Stimulated activated CD4-positive, alpha-beta T cell treated with anti-CD3 and anti-CD28 coated beads, Interleukin-1b, Interleukin-23, amount 100 ng/mL, for 4 hours (primary cell): ENCODE data around the gene NBPF14.
"Not testable (repeated sequence)": the region's sequence is repeated elsewhere in the genome, so short reads cannot be mapped to it uniquely, and the experiment has no call there.

Source experiments
- DNase-seq, 2 donors: peaks; one replicate each; pipeline ENCODE4 v3.0.0-alpha.2; 2020; ENCODE audit warnings: low read depth in 2 of 2

Gene NBPF14

DNA sequence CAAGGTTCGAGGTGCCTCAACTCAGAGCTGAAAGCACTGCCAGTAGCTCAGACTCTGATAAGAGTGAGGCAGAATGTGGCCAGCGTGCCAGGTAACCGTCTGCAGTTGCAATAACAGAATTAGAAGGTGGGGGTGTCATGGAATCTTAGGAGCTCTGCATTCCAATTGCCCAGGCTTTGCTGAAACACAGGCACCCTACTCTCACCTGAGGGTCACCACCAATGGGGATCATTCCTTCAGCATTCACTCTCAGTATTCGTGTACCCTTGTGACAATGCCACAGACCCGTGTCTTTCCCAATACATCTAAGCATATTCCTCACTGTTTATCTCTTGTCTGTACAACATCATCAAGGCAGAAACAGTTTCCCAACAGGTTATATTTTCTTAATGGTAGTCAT, at the start of gene NBPF14:
NBPF14 (minus strand) TSS at position 101 of the 400 bp plus-strand sequence. CDS start 294 bp downstream, outside the sequence.
- DNase-seq: not testable (repeated sequence)

DNA sequence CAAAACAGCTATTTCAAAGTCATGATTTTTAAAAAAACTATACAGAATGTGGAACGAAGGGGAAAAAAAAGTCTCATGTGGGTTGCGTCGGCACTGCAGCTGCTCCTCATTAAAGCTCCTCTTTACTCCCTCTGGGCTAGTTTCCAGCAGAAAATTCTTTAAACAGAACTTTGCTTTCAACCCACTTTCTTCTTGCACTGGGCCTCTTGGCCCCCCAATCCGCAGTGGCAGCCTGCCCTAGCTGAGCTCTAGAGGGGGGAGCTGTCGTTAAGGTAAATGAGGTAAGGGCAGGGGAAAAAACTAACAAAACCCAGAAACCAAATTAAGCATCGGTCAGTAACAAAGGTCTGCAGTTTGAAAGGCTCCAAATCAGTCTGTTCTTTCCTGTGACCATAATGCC, 29.6 kb upstream of the NBPF14 start:
- not testable (repeated sequence) for DNase-seq

GRCh38 chr1:148618216-148618615, 22.4 kb upstream of the NBPF14 start:
- not testable (repeated sequence) for DNase-seq

DNA sequence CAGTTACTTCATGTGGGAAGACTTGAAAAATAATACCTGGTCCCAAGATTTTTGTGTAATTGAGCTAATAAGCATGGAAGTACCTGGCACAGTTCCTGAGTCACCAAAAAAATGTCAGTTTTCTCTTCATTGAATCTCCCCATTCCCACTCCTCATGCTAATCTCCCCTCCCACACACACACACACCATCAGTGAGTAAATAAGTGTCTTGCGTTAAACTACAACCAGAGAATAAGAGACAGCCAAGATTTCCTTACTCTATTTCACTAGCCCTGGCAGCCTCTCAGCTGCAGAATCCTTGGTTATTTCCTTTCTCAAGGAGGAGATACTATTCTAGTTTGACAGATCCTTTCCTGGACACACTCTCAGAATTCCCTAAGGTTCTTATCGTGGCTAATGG, 9.5 kb upstream of the NBPF14 start:
- not testable (repeated sequence) for DNase-seq

- not testable (repeated sequence) for DNase-seq
Measured at GRCh38 chr1:148595360-148595759, 451 bp downstream of the NBPF14 start.

DNA sequence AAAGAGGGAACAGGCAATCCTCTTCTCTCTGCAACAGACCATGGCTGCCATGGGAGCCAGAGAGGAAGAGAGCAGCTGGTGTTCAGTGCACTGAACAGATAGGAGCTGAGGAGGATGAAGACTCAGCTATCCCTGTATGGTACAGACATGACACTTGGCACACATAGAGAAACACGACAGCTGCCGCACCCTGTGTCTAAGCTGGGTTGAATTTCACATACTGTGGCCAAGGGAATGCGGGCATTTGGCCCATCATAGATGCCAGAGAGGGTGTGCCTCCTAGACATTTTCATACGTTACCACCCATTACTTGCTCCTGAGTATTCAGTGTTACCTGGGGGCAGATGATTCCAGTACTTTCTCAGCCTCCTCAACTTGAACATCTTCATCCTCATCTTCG, 4.7 kb downstream of the NBPF14 start:
- DNase-seq: not testable (repeated sequence)

- not testable (repeated sequence) for DNase-seq
Measured at GRCh38 chr1:148532158-148532557, 63.7 kb downstream of the NBPF14 start.

DNA sequence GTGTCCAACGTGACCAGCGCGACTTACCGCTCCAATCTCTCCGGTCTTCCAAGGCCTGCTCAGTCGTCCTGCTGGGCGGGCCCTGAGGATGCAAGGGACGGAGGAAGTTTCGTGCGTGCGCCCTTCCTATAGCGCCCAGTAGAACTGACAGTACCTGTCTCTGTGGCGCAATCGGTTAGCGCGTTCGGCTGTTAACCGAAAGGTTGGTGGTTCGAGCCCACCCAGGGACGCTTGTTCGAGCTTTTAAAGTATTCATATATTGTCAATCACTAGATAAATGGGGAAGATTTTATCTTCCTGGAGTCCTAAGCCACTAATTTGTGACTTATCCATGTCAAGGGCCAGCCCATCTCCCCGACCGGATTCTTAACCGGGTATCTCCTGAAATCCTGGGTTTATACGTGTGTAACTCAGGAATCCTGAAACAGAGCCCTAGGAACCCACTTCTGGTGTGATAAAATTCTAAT, 66.7 kb downstream of the NBPF14 start:
- DNase-seq: peak; percentile 56 to 63

GRCh38 chr1:148528591-148528990, 67.2 kb downstream of the NBPF14 start:
- not testable (repeated sequence) for DNase-seq

DNA sequence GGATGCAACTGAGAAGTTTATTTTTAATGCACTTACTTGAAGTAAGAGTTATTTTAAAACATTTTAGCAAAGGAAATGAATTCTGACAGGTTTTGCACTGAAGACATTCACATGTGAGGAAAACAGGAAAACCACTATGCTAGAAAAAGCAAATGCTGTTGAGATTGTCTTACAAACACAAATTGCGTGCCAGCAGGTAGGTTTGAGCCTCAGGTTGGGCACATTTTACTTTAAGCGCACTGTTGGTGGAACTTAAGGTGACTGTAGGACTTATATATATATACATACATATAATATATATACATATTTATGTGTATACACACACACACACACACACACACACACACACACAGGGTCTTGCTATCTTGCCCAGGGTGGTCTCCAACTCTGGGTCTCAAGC, 69.2 kb downstream of the NBPF14 start:
- DNase-seq: not testable (repeated sequence)

- DNase-seq: not testable (repeated sequence)
Measured at GRCh38 chr1:148523205-148524144, 72.3 kb downstream of the NBPF14 start.

- peak; percentile 69 to 88 for DNase-seq
Measured at GRCh38 chr1:148522561-148523204, 73.1 kb downstream of the NBPF14 start.

DNA sequence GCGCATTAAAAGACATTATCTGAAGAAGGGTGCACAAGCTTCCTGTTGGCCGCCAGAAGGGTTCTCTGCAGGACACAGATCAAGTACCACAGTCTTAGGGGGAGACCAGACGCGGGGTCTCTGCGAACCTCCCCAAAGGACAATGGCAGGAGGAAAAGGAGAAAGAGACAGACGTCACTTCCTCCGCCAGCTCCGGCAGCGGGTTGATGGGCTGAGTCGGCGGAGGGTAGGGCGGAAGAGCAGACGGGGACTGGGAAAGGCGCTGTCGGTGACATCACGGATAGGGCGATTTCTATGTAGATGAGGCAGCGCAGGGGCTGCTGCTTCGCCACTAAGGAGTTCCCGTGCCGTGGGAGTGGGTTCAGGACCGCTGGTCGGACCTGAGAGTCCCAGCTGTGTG, 73.7 kb downstream of the NBPF14 start:
- DNase-seq: peak; percentile 65

GRCh38 chr1:148514310-148514709, 81.5 kb downstream of the NBPF14 start:
- not testable (repeated sequence) for DNase-seq

GRCh38 chr1:148512571-148513184, 83.1 kb downstream of the NBPF14 start:
- DNase-seq: not testable (repeated sequence)

- DNase-seq: not testable (repeated sequence)
Measured at GRCh38 chr1:148493933-148494332, 101.9 kb downstream of the NBPF14 start.

GRCh38 chr1:148483029-148483428, 112.8 kb downstream of the NBPF14 start, which contains the start of gene PPIAL4G:
Gene PPIAL4G, minus strand, starts transcription at chr1:148483302. Its CDS starts 50 bp downstream, at chr1:148483252.
- not testable (repeated sequence) for DNase-seq
